ENCODE results near the gene CLCNKB. TPM values are rescaled to one million over a fixed set of nuclear protein-coding genes. Genes with fewer than 3 reads are reported as not detected.

CLCNKB gene
- total RNA-seq, 1 experiment from 2014 or later: not detected

GRCh38 chr1:16074217-16074616 lies 30.6 kb downstream of the CLCNKB start:
- no peak for DNase-seq (ENCODE audit: low spot score)

- peak; percentile 40 for DNase-seq (ENCODE audit: low spot score)
Measured at GRCh38 chr1:16075337-16076030, 31.9 kb downstream of the CLCNKB start.

- peak; percentile 91 for DNase-seq (ENCODE audit: low spot score)
Measured at GRCh38 chr1:16076031-16076864, 32.7 kb downstream of the CLCNKB start.

- DNase-seq (ENCODE audit: low spot score): peak; percentile 29
Measured at GRCh38 chr1:16076865-16077238, 33.3 kb downstream of the CLCNKB start.

GRCh38 chr1:16077406-16078245 lies 34.0 kb downstream of the CLCNKB start:
- DNase-seq (ENCODE audit: low spot score): no peak

- peak; percentile 74 for DNase-seq (ENCODE audit: low spot score)
Measured at GRCh38 chr1:16078925-16079656, 35.5 kb downstream of the CLCNKB start.

- DNase-seq (ENCODE audit: low spot score): no peak
Measured at GRCh38 chr1:16080422-16081150, 37.0 kb downstream of the CLCNKB start.

- DNase-seq (ENCODE audit: low spot score): no peak
Measured at GRCh38 chr1:16081636-16082035, 38.1 kb downstream of the CLCNKB start.

GRCh38 chr1:16082283-16083038 lies 38.9 kb downstream of the CLCNKB start:
- peak; percentile 42 for DNase-seq (ENCODE audit: low spot score)

- DNase-seq (ENCODE audit: low spot score): no peak
Measured at GRCh38 chr1:16083486-16083885, 39.9 kb downstream of the CLCNKB start.

GRCh38 chr1:16085522-16085921 lies 41.9 kb downstream of the CLCNKB start:
- DNase-seq (ENCODE audit: low spot score): no peak

- no peak for DNase-seq (ENCODE audit: low spot score)
Measured at GRCh38 chr1:16087733-16088132, 44.2 kb downstream of the CLCNKB start.

- DNase-seq (ENCODE audit: low spot score): no peak
Measured at GRCh38 chr1:16088351-16088911, 44.8 kb downstream of the CLCNKB start.

- no peak for DNase-seq (ENCODE audit: low spot score)
Measured at GRCh38 chr1:16088996-16089395, 45.4 kb downstream of the CLCNKB start.

GRCh38 chr1:16090076-16090826 lies 46.7 kb downstream of the CLCNKB start:
- DNase-seq (ENCODE audit: low spot score): no peak

- no peak for DNase-seq (ENCODE audit: low spot score)
Measured at GRCh38 chr1:16091296-16091695, 47.7 kb downstream of the CLCNKB start.

GRCh38 chr1:16092097-16092922 lies 48.7 kb downstream of the CLCNKB start:
- DNase-seq (ENCODE audit: low spot score): no peak

GRCh38 chr1:16092923-16093511 lies 49.4 kb downstream of the CLCNKB start:
- no peak for DNase-seq (ENCODE audit: low spot score)
